Activated CD8-positive, alpha-beta memory T cell treated with anti-CD3 and anti-CD28 coated beads, Interleukin-2, amount 50 U/mL, for 48 hours (primary cell): ENCODE measurements around the gene ZSWIM6.

ENCODE experiments used
- DNase-seq: peaks from one replicate; pipeline ENCODE4 v3.0.0-alpha.2; 2020

Gene ZSWIM6

GRCh38 chr5:61331407-61332357 lies at the start of gene ZSWIM6:
Gene ZSWIM6 (plus strand): TSS chr5:61332258. CDS start chr5:61332273, 15 bp downstream.
- peak; percentile 98 for DNase-seq

- no peak for DNase-seq
Observed at GRCh38 chr5:61283471-61283870, 48.6 kb upstream of the ZSWIM6 start.

- no peak for DNase-seq
Observed at GRCh38 chr5:61285531-61285930, 46.5 kb upstream of the ZSWIM6 start.

- DNase-seq = no peak
Observed at GRCh38 chr5:61286446-61287132, 45.5 kb upstream of the ZSWIM6 start.

GRCh38 chr5:61287474-61287873 lies 44.6 kb upstream of the ZSWIM6 start:
- DNase-seq = no peak

GRCh38 chr5:61289241-61289640 lies 42.8 kb upstream of the ZSWIM6 start:
- no peak for DNase-seq

- no peak for DNase-seq
Observed at GRCh38 chr5:61289669-61290306, 42.3 kb upstream of the ZSWIM6 start.

GRCh38 chr5:61290791-61291210 lies 41.3 kb upstream of the ZSWIM6 start:
- no peak for DNase-seq

GRCh38 chr5:61292062-61292657 lies 39.9 kb upstream of the ZSWIM6 start:
- no peak for DNase-seq

- no peak for DNase-seq
Observed at GRCh38 chr5:61293071-61293470, 39.0 kb upstream of the ZSWIM6 start.

GRCh38 chr5:61293873-61294272 lies 38.2 kb upstream of the ZSWIM6 start:
- DNase-seq = no peak

GRCh38 chr5:61295365-61295764 lies 36.7 kb upstream of the ZSWIM6 start:
- DNase-seq = no peak

GRCh38 chr5:61298066-61298465 lies 34.0 kb upstream of the ZSWIM6 start:
- no peak for DNase-seq

- DNase-seq = no peak
Observed at GRCh38 chr5:61298580-61298979, 33.5 kb upstream of the ZSWIM6 start.

- DNase-seq = no peak
Observed at GRCh38 chr5:61299261-61299681, 32.8 kb upstream of the ZSWIM6 start.

GRCh38 chr5:61301341-61302199 lies 30.5 kb upstream of the ZSWIM6 start:
- no peak for DNase-seq

GRCh38 chr5:61302200-61302563 lies 29.9 kb upstream of the ZSWIM6 start:
- no peak for DNase-seq

- no peak for DNase-seq
Observed at GRCh38 chr5:61303346-61303745, 28.7 kb upstream of the ZSWIM6 start.

- no peak for DNase-seq
Observed at GRCh38 chr5:61304590-61305381, 27.3 kb upstream of the ZSWIM6 start.

GRCh38 chr5:61306531-61307131 lies 25.4 kb upstream of the ZSWIM6 start:
- no peak for DNase-seq

- no peak for DNase-seq
Observed at GRCh38 chr5:61307191-61307590, 24.9 kb upstream of the ZSWIM6 start.
